Mesothelial cell of epicardium (in vitro differentiated cells): ENCODE measurements around the gene PACS2. TPM values are rescaled to one million over a fixed set of nuclear protein-coding genes. Genes with fewer than 3 reads are reported as not detected.
"Not testable (repeated sequence)": the region's sequence is repeated elsewhere in the genome, so short reads cannot be mapped to it uniquely, and the experiment has no call there.

Source experiments
- DNase-seq, 2 experiments: peaks; one replicate each; pipeline ENCODE4 v3.0.0; 2021; ENCODE audit warnings: low spot score in 2 of 2; ENCODE audit not compliant: unreplicated experiment in 2 of 2
- H3K27ac Mint-ChIP-seq: 2 replicates; pipeline ENCODE4 v1.8.0; 2021; ENCODE audit warnings: mixed read lengths
- H3K27me3 Mint-ChIP-seq: 2 replicates; pipeline ENCODE4 v1.8.0; 2021; ENCODE audit warnings: low read depth, mixed read lengths
- H3K36me3 Mint-ChIP-seq: 2 replicates; pipeline ENCODE4 v1.8.0; 2021; ENCODE audit warnings: mixed read lengths
- H3K4me1 Mint-ChIP-seq: 2 replicates; pipeline ENCODE4 v1.8.0; 2021; ENCODE audit warnings: mixed read lengths
- H3K4me3 Mint-ChIP-seq: 2 replicates; pipeline ENCODE4 v1.8.0; 2021; ENCODE audit warnings: mild to moderate bottlenecking, moderate library complexity, mixed read lengths
- H3K9me3 Mint-ChIP-seq: 2 replicates; pipeline ENCODE4 v1.8.0; 2021; ENCODE audit warnings: mixed read lengths
- CTCF ChIP-seq: fragments of 200-600 bp; sonication (generic); IDR thresholded peaks from one replicate; pipeline ENCODE4 v1.5.0; 2021; ENCODE audit warnings: antibody characterized with exemption; ENCODE audit not compliant: unreplicated experiment
- total RNA-seq: library from RNA; stranded (reverse); gene quantifications from 3 replicates; pipeline ENCODE4 v1.2.1, GENCODE V29; 2021

PACS2 gene
- total RNA-seq, 1 donor from 2014 or later: 147 TPM

GRCh38 chr14:105325716-105326567 lies 11.4 kb downstream of the PACS2 start:
- no peak for DNase-seq
- Mint-ChIP-seq H3K27me3 (no peaks in the 10 kb centered on the region), H3K27ac (no peak overlapping the region), H3K9me3 (no peaks in the 10 kb centered on the region), H3K4me3 (no peak overlapping the region), H3K36me3 (peaks cover 15% of the 10 kb centered on the region), H3K4me1 (peaks cover 2% of the 10 kb centered on the region)
- no peak for TF ChIP-seq CTCF

GRCh38 chr14:105326568-105326867 lies 12.0 kb downstream of the PACS2 start:
- TF ChIP-seq CTCF: no peak
- no peak overlapping the region for H3K4me3 Mint-ChIP-seq
- H3K36me3 Mint-ChIP-seq: peaks cover 13% of the 10 kb centered on the region
- no peak for DNase-seq
- H3K27ac Mint-ChIP-seq: no peak overlapping the region
- peaks cover 2% of the 10 kb centered on the region for H3K4me1 Mint-ChIP-seq
- H3K9me3 Mint-ChIP-seq: no peaks in the 10 kb centered on the region
- no peaks in the 10 kb centered on the region for H3K27me3 Mint-ChIP-seq

GRCh38 chr14:105326891-105327694 lies 12.5 kb downstream of the PACS2 start:
- Mint-ChIP-seq H3K4me1 (peaks cover 2% of the 10 kb centered on the region), H3K36me3 (peaks cover 14% of the 10 kb centered on the region), H3K27ac (no peak overlapping the region), H3K9me3 (no peaks in the 10 kb centered on the region), H3K4me3 (no peak overlapping the region), H3K27me3 (no peaks in the 10 kb centered on the region)
- TF ChIP-seq CTCF: no peak
- no peak for DNase-seq

GRCh38 chr14:105327695-105328045 lies 13.1 kb downstream of the PACS2 start:
- H3K36me3 Mint-ChIP-seq: peaks cover 11% of the 10 kb centered on the region
- H3K4me3 Mint-ChIP-seq, H3K27me3 Mint-ChIP-seq, DNase-seq, H3K27ac Mint-ChIP-seq, H3K9me3 Mint-ChIP-seq, H3K4me1 Mint-ChIP-seq: not testable (repeated sequence)

GRCh38 chr14:105328070-105328677 lies 13.6 kb downstream of the PACS2 start:
- TF ChIP-seq CTCF: no peak
- no peaks in the 10 kb centered on the region for H3K27me3 Mint-ChIP-seq
- H3K4me1 Mint-ChIP-seq: peaks cover 2% of the 10 kb centered on the region
- no peak for DNase-seq
- H3K4me3 Mint-ChIP-seq: no peak overlapping the region
- no peaks in the 10 kb centered on the region for H3K9me3 Mint-ChIP-seq
- H3K27ac Mint-ChIP-seq: no peak overlapping the region
- H3K36me3 Mint-ChIP-seq: peaks cover 6% of the 10 kb centered on the region
